Measurements from ENCODE around the gene RIPPLY2. TPM values are rescaled to one million over a fixed set of nuclear protein-coding genes. Genes with fewer than 3 reads are reported as not detected.

RIPPLY2 gene
- total RNA-seq, 1 donor from 2014 or later: 4.9 TPM

DNA sequence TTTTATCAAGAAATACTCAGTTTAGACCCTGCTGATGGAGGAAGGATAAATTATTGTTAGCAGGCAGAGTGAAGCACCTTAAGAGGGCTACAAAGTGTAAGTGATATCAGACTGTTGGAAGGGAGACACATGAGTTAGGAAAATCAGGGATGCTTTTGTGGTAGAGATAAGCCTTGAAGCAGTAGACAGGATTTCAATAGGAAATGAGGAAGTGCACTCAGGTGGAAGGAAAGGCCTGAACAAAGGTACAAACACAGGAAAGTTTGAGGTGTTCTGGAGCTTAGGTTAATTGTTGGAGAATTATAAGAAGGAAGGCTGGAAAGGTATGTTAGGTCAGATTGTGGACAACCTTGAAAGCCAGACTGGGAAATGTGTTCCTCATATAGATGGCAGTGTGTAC, 13.9 kb downstream of the RIPPLY2 start:
- no peak for DNase-seq
- Mint-ChIP-seq H3K9me3 (ENCODE audit: unreplicated experiment) (peaks cover 4% of the 10 kb centered on the region), H3K36me3 (ENCODE audit: unreplicated experiment) (peaks cover 20% of the 10 kb centered on the region), H3K4me1 (ENCODE audit: low read depth, unreplicated experiment) (peaks cover 4% of the 10 kb centered on the region), H3K27me3 (ENCODE audit: unreplicated experiment) (peaks cover 3% of the 10 kb centered on the region), H3K27ac (ENCODE audit: unreplicated experiment) (no peak overlapping the region), H3K4me3 (ENCODE audit: unreplicated experiment) (no peak overlapping the region)
- TF ChIP-seq, protein P1, sequence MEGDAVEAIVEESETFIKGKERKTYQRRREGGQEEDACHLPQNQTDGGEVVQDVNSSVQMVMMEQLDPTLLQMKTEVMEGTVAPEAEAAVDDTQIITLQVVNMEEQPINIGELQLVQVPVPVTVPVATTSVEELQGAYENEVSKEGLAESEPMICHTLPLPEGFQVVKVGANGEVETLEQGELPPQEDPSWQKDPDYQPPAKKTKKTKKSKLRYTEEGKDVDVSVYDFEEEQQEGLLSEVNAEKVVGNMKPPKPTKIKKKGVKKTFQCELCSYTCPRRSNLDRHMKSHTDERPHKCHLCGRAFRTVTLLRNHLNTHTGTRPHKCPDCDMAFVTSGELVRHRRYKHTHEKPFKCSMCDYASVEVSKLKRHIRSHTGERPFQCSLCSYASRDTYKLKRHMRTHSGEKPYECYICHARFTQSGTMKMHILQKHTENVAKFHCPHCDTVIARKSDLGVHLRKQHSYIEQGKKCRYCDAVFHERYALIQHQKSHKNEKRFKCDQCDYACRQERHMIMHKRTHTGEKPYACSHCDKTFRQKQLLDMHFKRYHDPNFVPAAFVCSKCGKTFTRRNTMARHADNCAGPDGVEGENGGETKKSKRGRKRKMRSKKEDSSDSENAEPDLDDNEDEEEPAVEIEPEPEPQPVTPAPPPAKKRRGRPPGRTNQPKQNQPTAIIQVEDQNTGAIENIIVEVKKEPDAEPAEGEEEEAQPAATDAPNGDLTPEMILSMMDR (IDR thresholded peaks at IDR 0.05; ENCODE audit: partially characterized antibody, unreplicated experiment): no peak

DNA sequence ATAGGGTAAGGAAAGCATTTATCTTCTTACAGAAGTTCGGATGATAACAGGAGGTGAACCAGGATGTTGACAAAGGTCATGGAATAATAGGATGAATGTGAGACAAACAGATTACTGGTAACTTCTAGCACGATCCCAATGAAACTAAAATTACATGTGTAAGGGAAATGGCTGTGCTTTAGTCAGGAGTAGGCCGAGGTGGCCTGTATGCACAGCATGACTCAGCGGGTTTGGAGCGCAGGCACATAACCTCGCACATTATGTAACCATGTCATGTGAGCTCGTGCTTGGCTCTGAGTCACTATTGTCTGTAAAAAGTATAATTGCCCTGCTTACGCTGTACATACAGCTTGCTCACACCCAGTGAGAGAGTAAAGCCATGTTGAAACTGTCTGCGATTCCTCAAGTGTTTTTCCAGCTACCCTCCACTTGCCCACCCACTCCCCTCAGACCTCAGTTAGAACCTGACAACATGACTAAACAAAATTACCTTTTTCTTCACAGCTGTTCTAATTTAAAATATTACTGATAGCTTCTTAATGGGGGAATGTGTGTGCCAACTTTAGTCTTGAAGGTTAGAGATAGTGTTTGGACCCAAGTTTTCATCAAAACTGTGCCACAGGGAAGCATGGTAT, 14.5 kb downstream of the RIPPLY2 start:
- peaks cover 20% of the 10 kb centered on the region for H3K36me3 Mint-ChIP-seq (ENCODE audit: unreplicated experiment)
- H3K27me3 Mint-ChIP-seq (ENCODE audit: unreplicated experiment): peaks cover under 1% of the 10 kb centered on the region
- peak; percentile 32 for DNase-seq
- H3K9me3 Mint-ChIP-seq (ENCODE audit: unreplicated experiment): peaks cover 3% of the 10 kb centered on the region
- no peak overlapping the region for H3K4me3 Mint-ChIP-seq (ENCODE audit: unreplicated experiment)
- TF ChIP-seq, protein P1 (IDR thresholded peaks at IDR 0.05; ENCODE audit: partially characterized antibody, unreplicated experiment): no peak
- H3K27ac Mint-ChIP-seq (ENCODE audit: unreplicated experiment): no peak overlapping the region
- peaks cover under 1% of the 10 kb centered on the region for H3K4me1 Mint-ChIP-seq (ENCODE audit: low read depth, unreplicated experiment)

DNA sequence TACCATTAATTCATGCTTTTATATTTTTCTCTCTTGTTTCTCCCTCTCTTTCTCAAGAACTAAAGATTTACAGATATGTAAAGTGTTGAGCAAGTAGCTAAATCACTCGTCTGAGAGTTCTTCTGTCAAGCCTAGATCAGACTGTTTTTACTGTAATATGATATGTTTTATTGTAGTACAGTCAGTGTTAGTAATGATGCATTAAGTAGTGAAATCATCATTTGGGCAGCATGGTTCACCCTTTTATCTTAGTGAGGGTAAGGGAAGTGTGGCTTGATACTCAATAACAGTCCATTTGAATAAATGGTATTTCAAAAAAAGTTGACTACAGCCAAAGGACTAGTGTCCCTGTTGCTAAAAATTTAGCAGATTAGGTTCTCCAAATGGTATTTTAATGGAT, 15.5 kb downstream of the RIPPLY2 start:
- no peak overlapping the region for H3K4me3 Mint-ChIP-seq (ENCODE audit: unreplicated experiment)
- no peak overlapping the region for H3K27ac Mint-ChIP-seq (ENCODE audit: unreplicated experiment)
- H3K9me3 Mint-ChIP-seq (ENCODE audit: unreplicated experiment): peaks cover 3% of the 10 kb centered on the region
- no peaks in the 10 kb centered on the region for H3K27me3 Mint-ChIP-seq (ENCODE audit: unreplicated experiment)
- DNase-seq: no peak
- H3K36me3 Mint-ChIP-seq (ENCODE audit: unreplicated experiment): peaks cover 20% of the 10 kb centered on the region
- H3K4me1 Mint-ChIP-seq (ENCODE audit: low read depth, unreplicated experiment): no peaks in the 10 kb centered on the region
- TF ChIP-seq, protein P1 (IDR thresholded peaks at IDR 0.05; ENCODE audit: partially characterized antibody, unreplicated experiment): no peak

- TF ChIP-seq, protein P1 (IDR thresholded peaks at IDR 0.05; ENCODE audit: partially characterized antibody, unreplicated experiment): no peak
- no peaks in the 10 kb centered on the region for H3K4me1 Mint-ChIP-seq (ENCODE audit: low read depth, unreplicated experiment)
- H3K27me3 Mint-ChIP-seq (ENCODE audit: unreplicated experiment): no peaks in the 10 kb centered on the region
- peaks cover 20% of the 10 kb centered on the region for H3K36me3 Mint-ChIP-seq (ENCODE audit: unreplicated experiment)
- H3K4me3 Mint-ChIP-seq (ENCODE audit: unreplicated experiment): no peak overlapping the region
- H3K9me3 Mint-ChIP-seq (ENCODE audit: unreplicated experiment): peaks cover 4% of the 10 kb centered on the region
- no peak for DNase-seq
- H3K27ac Mint-ChIP-seq (ENCODE audit: unreplicated experiment): no peak overlapping the region
Observed at GRCh38 chr6:83870649-83871048, 17.5 kb downstream of the RIPPLY2 start.

DNA sequence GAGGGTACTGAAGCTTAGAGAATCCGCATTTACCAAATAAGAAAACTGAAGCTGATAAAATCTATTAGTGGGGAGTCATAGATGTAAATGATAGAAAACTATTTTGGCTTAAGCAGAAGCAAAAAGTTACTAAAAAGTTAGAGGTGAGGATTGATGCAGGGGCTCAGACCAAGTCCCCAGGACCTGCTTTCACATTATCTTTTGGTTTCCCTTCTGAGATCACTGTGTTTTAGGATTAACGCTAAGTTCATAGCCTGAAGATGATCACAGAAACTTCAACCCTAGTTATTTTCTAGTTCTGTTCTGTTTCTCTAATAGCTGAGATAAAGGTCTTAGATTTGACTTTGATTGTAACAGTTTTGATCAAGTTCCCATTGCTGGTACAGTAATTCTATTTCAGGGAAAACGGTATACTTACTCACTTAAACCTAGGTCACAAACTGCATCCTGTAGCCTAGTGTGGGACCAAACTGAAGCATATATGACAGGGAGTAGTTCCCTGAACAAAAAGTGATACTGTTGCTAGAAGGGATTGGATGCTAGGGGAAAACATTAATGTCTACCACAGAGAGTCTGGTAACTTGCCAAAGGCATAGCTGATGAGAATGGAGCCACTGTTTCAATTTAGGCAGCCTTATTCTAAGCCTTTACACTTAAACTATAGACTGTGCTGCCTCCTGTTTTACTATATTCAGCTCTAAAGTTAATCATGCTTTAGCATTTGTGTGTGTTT, 19.4 kb downstream of the RIPPLY2 start:
- Mint-ChIP-seq H3K27ac (ENCODE audit: unreplicated experiment) (no peak overlapping the region), H3K9me3 (ENCODE audit: unreplicated experiment) (peaks cover 2% of the 10 kb centered on the region), H3K36me3 (ENCODE audit: unreplicated experiment) (peaks cover 12% of the 10 kb centered on the region), H3K27me3 (ENCODE audit: unreplicated experiment) (no peaks in the 10 kb centered on the region), H3K4me1 (ENCODE audit: low read depth, unreplicated experiment) (peaks cover under 1% of the 10 kb centered on the region), H3K4me3 (ENCODE audit: unreplicated experiment) (no peak overlapping the region)
- TF ChIP-seq, protein P1 (IDR thresholded peaks at IDR 0.05; ENCODE audit: partially characterized antibody, unreplicated experiment): no peak
- DNase-seq: no peak

Measured in glutamatergic neuron (in vitro differentiated cells).